OCI-LY7 (cell line): ENCODE data around the gene SGMS1.

Experiments
- CTCF ChIP-seq: fragments of 200-600 bp; sonication (generic); conservative IDR thresholded peaks from 2 replicates; pipeline ENCODE4 v1.5.1; 2014; ENCODE audit warnings: mild to moderate bottlenecking, antibody characterized with exemption, low read length, moderate library complexity, mixed read lengths
- EZH2phosphoT487 ChIP-seq: fragments of 200-600 bp; sonication (generic); IDR thresholded peaks from 2 replicates; pipeline ENCODE4 v1.6.1; 2018; ENCODE audit warnings: low read depth, borderline replicate concordance, mild to moderate bottlenecking, mixed run types, antibody characterized with exemption, low read length, moderate library complexity, mixed read lengths

GRCh38 chr10:50627443-50627842, 3.7 kb upstream of the SGMS1 start:
- TF ChIP-seq CTCF = no peak
- TF ChIP-seq EZH2phosphoT487 = no peak
